ENCODE results near the gene ALDH3A2.
A peak's percentile ranks its signal among the peaks of the same experiment; 100 is the strongest.

The ALDH3A2 gene

DNA sequence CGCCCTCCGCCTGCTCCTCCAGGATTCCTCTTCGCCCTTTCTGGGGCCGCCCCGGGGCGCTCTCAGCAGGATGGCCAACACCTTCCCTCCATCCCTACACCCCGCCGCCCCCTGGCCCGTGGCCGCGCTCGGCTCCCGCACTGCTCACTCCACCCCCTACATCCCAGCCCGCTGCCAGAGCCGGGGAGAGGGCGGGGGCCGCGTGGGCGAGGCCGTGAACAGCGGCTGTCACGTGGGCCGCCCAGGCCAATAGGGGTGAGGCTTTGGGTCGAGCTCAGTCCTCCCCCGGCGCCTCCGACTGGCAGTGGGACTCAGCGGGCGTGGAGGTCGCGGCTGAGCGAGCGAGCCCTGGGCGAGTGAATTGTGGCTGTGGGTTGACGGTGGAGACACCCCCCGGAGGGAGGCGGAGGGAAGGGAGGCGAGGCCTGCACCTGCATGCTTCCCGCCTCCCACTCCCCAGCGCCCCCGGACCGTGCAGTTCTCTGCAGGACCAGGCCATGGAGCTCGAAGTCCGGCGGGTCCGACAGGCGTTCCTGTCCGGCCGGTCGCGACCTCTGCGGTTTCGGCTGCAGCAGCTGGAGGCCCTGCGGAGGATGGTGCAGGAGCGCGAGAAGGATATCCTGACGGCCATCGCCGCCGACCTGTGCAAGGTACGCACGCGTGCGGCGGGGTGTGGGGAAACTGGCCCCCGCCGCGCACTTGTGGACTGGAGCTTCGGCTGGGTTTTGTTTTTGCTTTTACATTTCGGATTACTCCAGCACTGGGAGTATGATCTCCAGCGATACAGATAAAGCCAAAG, at the start of gene ALDH3A2:
TSS of gene ALDH3A2 (plus strand) at position 277 of the 799 bp plus-strand sequence. CDS start at position 498, 221 bp downstream.
- H3K36me3 ChIP-seq (ENCODE audit: control insufficient read depth, insufficient read depth, low read length): peaks cover 2% of the 10 kb centered on the region
- H3K4me1 ChIP-seq (ENCODE audit: control insufficient read depth, insufficient read depth, low read length): peaks cover 22% of the 10 kb centered on the region
- no peaks in the 10 kb centered on the region for H3K27me3 ChIP-seq (ENCODE audit: control insufficient read depth, insufficient read depth, low read length)
- peak within 1 kb of the TSS; percentile 88 for H3K4me3 ChIP-seq (ENCODE audit: low read length)
- peak within 1 kb of the TSS; percentile 93 for H3K27ac ChIP-seq (ENCODE audit: low read depth, low read length)
- H3K9ac ChIP-seq (ENCODE audit: low read length): peak within 1 kb of the TSS; percentile 53

DNA sequence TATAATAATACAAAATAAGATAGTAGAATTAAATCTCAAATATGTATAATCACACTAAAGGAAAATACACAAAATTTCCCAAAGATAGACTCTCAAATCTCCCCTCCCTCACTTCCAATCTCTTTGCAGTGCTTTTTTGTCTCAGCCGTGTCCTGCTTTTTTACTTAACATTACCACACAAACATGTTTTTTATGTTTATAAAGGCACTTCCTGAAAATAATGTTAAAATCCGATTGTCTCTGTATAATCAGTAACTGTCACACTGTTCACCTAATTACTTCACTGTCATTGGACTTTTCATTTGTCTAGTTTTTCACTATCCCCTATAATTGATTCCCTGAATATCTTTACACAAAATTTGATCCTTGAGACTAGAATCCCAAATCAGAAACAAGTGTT, 38.2 kb upstream of the ALDH3A2 start:
- Histone ChIP-seq H3K27ac (ENCODE audit: low read depth, low read length) (no peak overlapping the region), H3K27me3 (ENCODE audit: control insufficient read depth, insufficient read depth, low read length) (no peaks in the 10 kb centered on the region), H3K4me1 (ENCODE audit: control insufficient read depth, insufficient read depth, low read length) (no peaks in the 10 kb centered on the region), H3K36me3 (ENCODE audit: control insufficient read depth, insufficient read depth, low read length) (no peaks in the 10 kb centered on the region), H3K4me3 (ENCODE audit: low read length) (no peak overlapping the region), H3K9ac (ENCODE audit: low read length) (no peak overlapping the region)

DNA sequence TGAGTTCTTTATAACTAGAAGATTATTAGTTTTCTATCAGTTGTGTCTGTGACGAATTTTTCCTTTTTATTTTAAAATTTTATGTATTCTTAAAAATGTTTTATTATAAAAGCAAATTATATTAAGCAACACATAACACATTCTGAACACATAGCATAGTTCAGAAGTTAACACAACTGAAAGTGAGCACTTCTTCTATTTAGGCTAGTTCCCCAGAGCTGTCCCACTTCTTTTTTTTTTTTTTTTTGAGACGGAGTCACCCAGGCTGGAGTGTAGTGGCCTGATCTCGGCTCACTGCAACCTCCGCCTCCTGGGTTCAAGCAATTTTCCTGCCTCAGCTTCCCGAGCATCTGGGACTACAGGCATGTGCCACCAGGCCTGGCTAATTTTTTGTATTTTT, 37.7 kb upstream of the ALDH3A2 start:
- Histone ChIP-seq H3K4me1 (ENCODE audit: control insufficient read depth, insufficient read depth, low read length) (no peaks in the 10 kb centered on the region), H3K4me3 (ENCODE audit: low read length) (no peak overlapping the region), H3K27me3 (ENCODE audit: control insufficient read depth, insufficient read depth, low read length) (no peaks in the 10 kb centered on the region), H3K27ac (ENCODE audit: low read depth, low read length) (no peak overlapping the region), H3K9ac (ENCODE audit: low read length) (no peak overlapping the region), H3K36me3 (ENCODE audit: control insufficient read depth, insufficient read depth, low read length) (no peaks in the 10 kb centered on the region)

DNA sequence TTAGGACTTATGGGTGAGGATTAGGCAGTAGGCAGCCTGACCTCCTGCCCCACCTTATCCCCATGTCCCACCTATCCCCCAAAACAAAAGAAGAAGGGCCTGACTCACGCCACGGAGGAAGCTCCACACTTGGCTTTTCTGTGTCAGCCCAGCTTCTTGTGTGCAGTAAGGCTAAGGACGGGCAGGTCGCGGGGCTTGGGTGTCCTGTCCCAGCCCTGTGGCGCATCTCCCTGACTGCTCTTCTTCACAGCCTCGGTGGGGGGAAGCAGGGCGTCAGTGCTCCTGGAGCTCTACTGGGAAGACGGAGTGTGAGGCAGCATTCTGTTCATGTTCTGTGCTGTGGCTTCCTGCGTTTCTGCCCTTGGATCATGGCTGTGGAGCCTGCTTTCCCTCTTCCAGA, 34.6 kb upstream of the ALDH3A2 start:
- no peak overlapping the region for H3K4me3 ChIP-seq (ENCODE audit: low read length)
- H3K27me3 ChIP-seq (ENCODE audit: control insufficient read depth, insufficient read depth, low read length): no peaks in the 10 kb centered on the region
- H3K36me3 ChIP-seq (ENCODE audit: control insufficient read depth, insufficient read depth, low read length): no peaks in the 10 kb centered on the region
- H3K27ac ChIP-seq (ENCODE audit: low read depth, low read length): no peak overlapping the region
- no peaks in the 10 kb centered on the region for H3K4me1 ChIP-seq (ENCODE audit: control insufficient read depth, insufficient read depth, low read length)
- no peak overlapping the region for H3K9ac ChIP-seq (ENCODE audit: low read length)

DNA sequence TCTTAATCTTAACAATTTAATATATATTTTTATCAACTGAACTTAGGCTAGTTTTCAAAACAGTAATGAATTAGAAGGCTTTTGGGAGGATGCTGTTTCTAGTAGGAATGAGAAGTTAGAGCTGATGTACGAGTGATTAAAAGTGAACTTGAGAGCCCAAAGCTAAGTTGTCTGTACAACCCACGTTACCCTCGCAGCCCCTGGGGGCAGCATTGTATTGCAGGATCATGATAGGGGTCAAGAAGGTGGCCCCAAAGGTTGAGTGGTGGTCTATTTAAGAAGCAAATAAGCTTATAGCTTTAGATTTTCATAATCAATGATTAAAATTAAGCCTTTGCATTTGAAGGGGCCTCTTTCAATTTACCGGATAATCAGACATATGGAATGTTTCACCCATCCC, 33.7 kb upstream of the ALDH3A2 start:
- no peaks in the 10 kb centered on the region for H3K4me1 ChIP-seq (ENCODE audit: control insufficient read depth, insufficient read depth, low read length)
- H3K36me3 ChIP-seq (ENCODE audit: control insufficient read depth, insufficient read depth, low read length): no peaks in the 10 kb centered on the region
- no peaks in the 10 kb centered on the region for H3K27me3 ChIP-seq (ENCODE audit: control insufficient read depth, insufficient read depth, low read length)
- H3K27ac ChIP-seq (ENCODE audit: low read depth, low read length): no peak overlapping the region
- no peak overlapping the region for H3K4me3 ChIP-seq (ENCODE audit: low read length)
- no peak overlapping the region for H3K9ac ChIP-seq (ENCODE audit: low read length)

DNA sequence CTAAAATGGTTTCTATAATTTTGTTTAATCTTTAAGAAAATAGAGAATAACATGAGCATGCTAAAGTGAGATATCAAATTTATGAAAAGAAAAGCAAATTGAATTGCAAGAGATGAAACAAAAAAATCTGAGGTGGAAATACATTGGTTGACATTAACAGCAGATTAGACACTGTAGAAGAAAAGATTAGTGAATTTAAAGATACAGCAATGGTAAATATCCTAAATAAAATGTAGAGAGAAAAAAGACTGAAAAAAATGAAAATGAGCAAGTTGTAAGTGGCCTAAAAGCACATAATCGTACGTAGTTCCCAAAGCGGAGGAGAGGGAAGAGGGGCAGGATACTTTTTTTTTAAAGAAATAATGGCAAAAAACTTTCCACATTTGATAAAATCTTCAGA, 30.5 kb upstream of the ALDH3A2 start:
- no peak overlapping the region for H3K27ac ChIP-seq (ENCODE audit: low read depth, low read length)
- H3K4me1 ChIP-seq (ENCODE audit: control insufficient read depth, insufficient read depth, low read length): no peaks in the 10 kb centered on the region
- H3K4me3 ChIP-seq (ENCODE audit: low read length): no peak overlapping the region
- H3K36me3 ChIP-seq (ENCODE audit: control insufficient read depth, insufficient read depth, low read length): no peaks in the 10 kb centered on the region
- H3K27me3 ChIP-seq (ENCODE audit: control insufficient read depth, insufficient read depth, low read length): peaks cover 2% of the 10 kb centered on the region
- no peak overlapping the region for H3K9ac ChIP-seq (ENCODE audit: low read length)

DNA sequence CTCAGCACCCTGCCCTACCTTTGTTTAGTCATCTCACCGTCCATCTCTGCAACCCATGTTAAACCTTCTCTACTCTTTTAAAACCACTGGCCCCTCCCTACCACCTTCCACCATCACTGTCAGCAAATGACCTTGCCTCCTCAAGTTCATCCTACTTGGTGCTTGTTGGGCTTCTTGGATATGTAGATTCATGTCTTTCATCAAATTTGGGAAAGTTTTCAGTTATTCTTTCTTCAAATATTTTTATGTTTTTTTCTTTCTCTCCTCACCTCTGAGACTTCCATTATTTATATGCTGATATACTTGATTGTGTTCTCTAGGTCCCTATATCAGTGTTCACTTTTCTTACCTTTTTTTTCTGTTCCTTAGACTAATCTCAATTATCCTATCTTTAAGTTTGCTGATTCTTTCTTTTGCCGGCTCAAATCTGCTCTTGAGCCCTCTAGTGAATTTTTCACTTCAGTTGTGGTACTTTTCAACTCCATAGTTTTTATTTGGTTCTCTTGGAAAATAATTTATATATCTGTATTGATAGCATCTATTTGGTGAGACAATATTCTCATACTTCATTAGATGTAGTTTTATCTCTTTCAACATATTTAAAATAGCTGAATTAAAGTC, 28.7 kb upstream of the ALDH3A2 start:
- H3K36me3 ChIP-seq (ENCODE audit: control insufficient read depth, insufficient read depth, low read length): no peaks in the 10 kb centered on the region
- H3K27me3 ChIP-seq (ENCODE audit: control insufficient read depth, insufficient read depth, low read length): peaks cover 2% of the 10 kb centered on the region
- no peak overlapping the region for H3K9ac ChIP-seq (ENCODE audit: low read length)
- H3K27ac ChIP-seq (ENCODE audit: low read depth, low read length): no peak overlapping the region
- H3K4me3 ChIP-seq (ENCODE audit: low read length): no peak overlapping the region
- no peaks in the 10 kb centered on the region for H3K4me1 ChIP-seq (ENCODE audit: control insufficient read depth, insufficient read depth, low read length)

DNA sequence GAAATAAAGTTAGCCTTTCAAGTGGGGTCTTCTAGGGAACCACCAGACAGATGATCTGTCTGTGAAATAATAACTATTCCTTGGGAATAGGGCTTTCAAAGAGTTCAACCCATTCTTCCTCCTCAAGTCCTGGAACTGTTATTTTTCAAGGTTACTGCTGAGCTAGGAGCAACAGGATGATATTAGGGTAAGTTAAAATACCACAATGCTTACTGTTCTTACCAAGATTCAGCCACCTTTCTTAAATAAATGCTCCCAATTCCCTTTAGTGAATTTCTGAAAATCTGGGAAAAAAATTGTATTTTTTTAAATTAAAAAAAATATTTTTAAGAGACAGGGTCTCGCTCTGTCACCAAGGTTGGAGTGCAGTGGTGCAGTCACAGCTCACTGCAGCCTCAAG, 26.9 kb upstream of the ALDH3A2 start:
- H3K27me3 ChIP-seq (ENCODE audit: control insufficient read depth, insufficient read depth, low read length): peaks cover 2% of the 10 kb centered on the region
- no peaks in the 10 kb centered on the region for H3K36me3 ChIP-seq (ENCODE audit: control insufficient read depth, insufficient read depth, low read length)
- H3K27ac ChIP-seq (ENCODE audit: low read depth, low read length): no peak overlapping the region
- no peaks in the 10 kb centered on the region for H3K4me1 ChIP-seq (ENCODE audit: control insufficient read depth, insufficient read depth, low read length)
- H3K4me3 ChIP-seq (ENCODE audit: low read length): no peak overlapping the region
- no peak overlapping the region for H3K9ac ChIP-seq (ENCODE audit: low read length)

DNA sequence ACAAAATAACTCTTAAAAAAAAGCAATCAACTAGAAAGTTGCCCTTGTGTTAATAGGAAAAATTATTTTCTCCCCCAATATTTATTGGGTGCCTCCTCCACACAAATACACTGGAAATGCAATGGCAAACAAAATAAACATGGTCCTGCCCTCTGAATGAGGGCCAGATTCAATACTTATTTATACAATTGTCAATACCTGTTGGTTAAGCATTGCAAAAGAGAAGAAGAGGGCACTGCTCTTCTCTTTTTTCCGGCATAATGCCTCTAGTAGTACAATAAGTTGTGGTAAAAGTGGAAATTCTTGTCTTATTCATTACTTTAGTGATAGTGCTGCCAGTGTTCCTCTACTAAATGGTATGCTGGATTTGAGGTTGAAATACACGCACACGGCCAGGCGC, 22.5 kb upstream of the ALDH3A2 start:
- no peaks in the 10 kb centered on the region for H3K36me3 ChIP-seq (ENCODE audit: control insufficient read depth, insufficient read depth, low read length)
- no peak overlapping the region for H3K9ac ChIP-seq (ENCODE audit: low read length)
- no peak overlapping the region for H3K27ac ChIP-seq (ENCODE audit: low read depth, low read length)
- H3K4me1 ChIP-seq (ENCODE audit: control insufficient read depth, insufficient read depth, low read length): no peaks in the 10 kb centered on the region
- no peak overlapping the region for H3K4me3 ChIP-seq (ENCODE audit: low read length)
- peaks cover 2% of the 10 kb centered on the region for H3K27me3 ChIP-seq (ENCODE audit: control insufficient read depth, insufficient read depth, low read length)

DNA sequence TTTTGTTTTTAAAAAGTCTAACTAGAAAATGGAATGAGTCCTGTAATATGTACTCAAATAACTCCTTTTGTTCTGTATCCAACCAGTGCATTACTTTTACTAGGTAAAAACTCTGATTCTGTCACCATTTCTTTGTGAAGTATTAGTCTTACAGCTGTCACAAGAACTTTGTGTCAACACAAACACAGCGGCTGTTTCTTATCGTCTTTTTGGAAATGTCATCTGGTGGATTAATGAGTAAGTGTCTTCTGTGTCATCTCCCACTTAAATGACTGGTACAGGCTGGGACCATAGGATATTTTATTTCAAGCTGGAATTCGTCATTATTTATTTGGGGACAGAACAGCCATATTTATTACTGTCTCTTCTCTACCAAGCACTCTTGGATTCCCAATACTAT, 19.1 kb upstream of the ALDH3A2 start:
- Histone ChIP-seq H3K4me1 (ENCODE audit: control insufficient read depth, insufficient read depth, low read length) (no peaks in the 10 kb centered on the region), H3K9ac (ENCODE audit: low read length) (no peak overlapping the region), H3K4me3 (ENCODE audit: low read length) (no peak overlapping the region), H3K27ac (ENCODE audit: low read depth, low read length) (no peak overlapping the region), H3K27me3 (ENCODE audit: control insufficient read depth, insufficient read depth, low read length) (no peaks in the 10 kb centered on the region), H3K36me3 (ENCODE audit: control insufficient read depth, insufficient read depth, low read length) (no peaks in the 10 kb centered on the region)

DNA sequence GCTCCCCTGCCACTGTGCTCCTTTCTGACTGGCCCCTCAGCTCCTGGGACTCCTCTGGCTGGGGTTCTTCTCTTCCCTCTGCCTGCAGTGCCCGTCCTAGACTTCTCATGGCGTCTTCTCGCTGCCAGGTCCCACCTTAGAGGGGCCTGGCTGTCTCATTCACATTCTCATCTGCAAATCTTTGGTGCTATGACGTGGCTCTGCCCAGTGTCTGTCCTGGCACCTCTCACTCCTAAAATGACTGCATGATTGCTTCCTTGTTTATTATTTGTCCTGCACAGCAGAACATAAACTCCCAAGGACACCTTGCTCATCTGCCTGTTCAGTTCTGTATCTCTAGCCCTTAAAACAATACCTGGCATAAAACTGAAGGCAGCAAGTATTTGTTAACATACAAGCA, 18.5 kb upstream of the ALDH3A2 start:
- no peaks in the 10 kb centered on the region for H3K36me3 ChIP-seq (ENCODE audit: control insufficient read depth, insufficient read depth, low read length)
- H3K27me3 ChIP-seq (ENCODE audit: control insufficient read depth, insufficient read depth, low read length): no peaks in the 10 kb centered on the region
- H3K9ac ChIP-seq (ENCODE audit: low read length): no peak overlapping the region
- no peaks in the 10 kb centered on the region for H3K4me1 ChIP-seq (ENCODE audit: control insufficient read depth, insufficient read depth, low read length)
- H3K27ac ChIP-seq (ENCODE audit: low read depth, low read length): no peak overlapping the region
- H3K4me3 ChIP-seq (ENCODE audit: low read length): no peak overlapping the region

DNA sequence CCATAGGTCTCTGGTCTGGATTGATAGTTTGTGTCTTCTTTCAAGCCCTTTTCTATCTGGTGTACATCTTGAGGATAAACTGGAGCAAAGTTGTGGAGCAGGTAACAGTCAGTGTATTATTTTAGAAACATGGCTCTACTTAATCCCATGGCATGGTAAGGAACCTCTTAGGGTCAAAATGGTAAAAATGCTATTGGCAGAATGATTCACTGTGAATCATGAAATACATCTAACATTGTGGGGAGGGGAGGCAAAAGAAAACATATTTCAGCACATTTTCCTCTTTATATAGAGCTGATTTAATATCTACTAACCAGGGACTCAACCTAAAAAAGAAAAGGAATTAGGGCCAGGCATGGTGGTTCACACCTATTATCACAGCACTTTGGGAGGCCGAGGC, 17.9 kb upstream of the ALDH3A2 start:
- H3K36me3 ChIP-seq (ENCODE audit: control insufficient read depth, insufficient read depth, low read length): no peaks in the 10 kb centered on the region
- H3K4me3 ChIP-seq (ENCODE audit: low read length): no peak overlapping the region
- H3K4me1 ChIP-seq (ENCODE audit: control insufficient read depth, insufficient read depth, low read length): no peaks in the 10 kb centered on the region
- no peaks in the 10 kb centered on the region for H3K27me3 ChIP-seq (ENCODE audit: control insufficient read depth, insufficient read depth, low read length)
- H3K27ac ChIP-seq (ENCODE audit: low read depth, low read length): no peak overlapping the region
- no peak overlapping the region for H3K9ac ChIP-seq (ENCODE audit: low read length)

DNA sequence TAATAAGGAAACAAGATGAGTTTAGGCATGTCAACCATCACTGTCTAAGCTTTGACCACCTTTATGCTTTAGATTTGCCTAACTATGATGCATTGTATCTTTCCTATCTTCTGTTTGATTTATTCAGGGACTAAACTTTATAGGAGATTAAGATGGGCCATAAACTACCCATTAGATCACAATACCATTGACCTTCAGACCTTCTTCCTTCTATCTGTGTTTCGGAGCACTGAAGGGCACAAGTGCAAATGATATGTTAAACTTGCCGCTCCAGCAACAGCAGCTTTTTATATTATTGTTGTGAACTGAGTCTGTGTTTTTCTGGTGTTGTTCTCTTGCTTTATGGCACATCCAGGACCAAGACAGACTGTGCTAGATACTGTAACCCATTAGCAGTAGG, 16.6 kb upstream of the ALDH3A2 start:
- no peaks in the 10 kb centered on the region for H3K36me3 ChIP-seq (ENCODE audit: control insufficient read depth, insufficient read depth, low read length)
- H3K9ac ChIP-seq (ENCODE audit: low read length): no peak overlapping the region
- H3K4me3 ChIP-seq (ENCODE audit: low read length): no peak overlapping the region
- no peaks in the 10 kb centered on the region for H3K4me1 ChIP-seq (ENCODE audit: control insufficient read depth, insufficient read depth, low read length)
- no peaks in the 10 kb centered on the region for H3K27me3 ChIP-seq (ENCODE audit: control insufficient read depth, insufficient read depth, low read length)
- H3K27ac ChIP-seq (ENCODE audit: low read depth, low read length): no peak overlapping the region
